Fibroblast of villous mesenchyme (primary cell): Measurements from ENCODE around the gene DEAF1. TPM values are rescaled to one million over a fixed set of nuclear protein-coding genes. Genes with fewer than 3 reads are reported as not detected.
A peak's percentile ranks its signal among the peaks of the same experiment; 100 is the strongest.

Experiments
- DNase-seq: peaks from one replicate; pipeline ENCODE4 v3.0.0-alpha.2; 2010; ENCODE audit warnings: low read depth
- H3K4me3 ChIP-seq: 2 replicates; pipeline ENCODE4 v1.5.1; 2011; ENCODE audit warnings: low read depth, mild to moderate bottlenecking, low read length
- total RNA-seq: library from RNA; depleted of rRNA; stranded (reverse); fragments of >200 nt; gene quantifications from 2 replicates; pipeline ENCODE4 v1.2.3, GENCODE V29; 2012
- TF ChIP-seq, protein P1 (sequence below): IDR thresholded peaks from 2 replicates; pipeline ENCODE4 v1.5.1; 2012; ENCODE audit warnings: low read depth, mild to moderate bottlenecking, low read length; ENCODE audit not compliant: insufficient read depth

Gene DEAF1
- total RNA-seq, 1 donor: 33.7 TPM

DNA sequence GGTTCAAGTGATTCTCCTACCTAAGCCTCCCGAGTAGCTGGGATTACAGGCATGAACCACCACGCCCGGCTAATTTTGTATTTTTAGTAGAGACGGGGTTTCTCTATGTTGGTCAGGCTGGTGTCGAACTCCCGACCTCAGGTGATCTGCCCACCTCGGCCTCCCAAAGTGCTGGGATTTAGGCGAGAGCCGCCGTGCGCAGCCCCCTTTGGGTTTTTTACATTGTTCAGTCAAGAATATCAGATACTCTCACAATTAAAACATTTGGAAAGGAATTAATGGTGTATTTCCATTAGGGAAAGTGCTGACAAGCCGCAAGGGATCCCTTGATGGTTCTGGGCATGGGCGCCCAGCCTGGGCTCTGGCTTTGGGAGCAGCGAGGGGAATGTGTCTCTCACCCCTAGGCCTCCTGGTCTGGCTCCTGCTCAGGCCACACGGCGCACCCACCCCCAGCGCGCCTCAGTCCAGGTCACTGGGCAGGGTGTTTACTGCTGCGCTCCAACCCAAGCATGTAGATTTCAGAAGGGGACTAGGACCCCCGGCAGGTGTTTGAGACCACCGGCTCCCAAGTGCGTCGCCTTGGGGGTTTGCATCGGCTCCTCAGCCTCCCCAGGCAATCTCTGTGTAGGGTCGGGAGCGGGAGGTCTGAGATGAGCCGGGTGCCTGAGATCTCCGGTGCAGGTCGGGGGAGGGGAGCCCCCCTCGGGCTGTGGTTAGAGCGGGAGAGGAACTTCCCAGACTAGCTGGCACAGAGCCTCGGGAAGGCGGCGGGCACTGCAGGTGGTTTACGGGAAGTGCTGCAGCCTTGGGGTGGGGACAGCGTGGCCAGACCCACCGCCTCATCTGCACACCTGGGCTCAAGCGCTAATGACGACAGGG lies 78.5 kb downstream of the DEAF1 start:
- DNase-seq: no peak
- peak overlapping the region; percentile 80 for H3K4me3 ChIP-seq
- TF ChIP-seq, protein P1, sequence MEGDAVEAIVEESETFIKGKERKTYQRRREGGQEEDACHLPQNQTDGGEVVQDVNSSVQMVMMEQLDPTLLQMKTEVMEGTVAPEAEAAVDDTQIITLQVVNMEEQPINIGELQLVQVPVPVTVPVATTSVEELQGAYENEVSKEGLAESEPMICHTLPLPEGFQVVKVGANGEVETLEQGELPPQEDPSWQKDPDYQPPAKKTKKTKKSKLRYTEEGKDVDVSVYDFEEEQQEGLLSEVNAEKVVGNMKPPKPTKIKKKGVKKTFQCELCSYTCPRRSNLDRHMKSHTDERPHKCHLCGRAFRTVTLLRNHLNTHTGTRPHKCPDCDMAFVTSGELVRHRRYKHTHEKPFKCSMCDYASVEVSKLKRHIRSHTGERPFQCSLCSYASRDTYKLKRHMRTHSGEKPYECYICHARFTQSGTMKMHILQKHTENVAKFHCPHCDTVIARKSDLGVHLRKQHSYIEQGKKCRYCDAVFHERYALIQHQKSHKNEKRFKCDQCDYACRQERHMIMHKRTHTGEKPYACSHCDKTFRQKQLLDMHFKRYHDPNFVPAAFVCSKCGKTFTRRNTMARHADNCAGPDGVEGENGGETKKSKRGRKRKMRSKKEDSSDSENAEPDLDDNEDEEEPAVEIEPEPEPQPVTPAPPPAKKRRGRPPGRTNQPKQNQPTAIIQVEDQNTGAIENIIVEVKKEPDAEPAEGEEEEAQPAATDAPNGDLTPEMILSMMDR: no peak

DNA sequence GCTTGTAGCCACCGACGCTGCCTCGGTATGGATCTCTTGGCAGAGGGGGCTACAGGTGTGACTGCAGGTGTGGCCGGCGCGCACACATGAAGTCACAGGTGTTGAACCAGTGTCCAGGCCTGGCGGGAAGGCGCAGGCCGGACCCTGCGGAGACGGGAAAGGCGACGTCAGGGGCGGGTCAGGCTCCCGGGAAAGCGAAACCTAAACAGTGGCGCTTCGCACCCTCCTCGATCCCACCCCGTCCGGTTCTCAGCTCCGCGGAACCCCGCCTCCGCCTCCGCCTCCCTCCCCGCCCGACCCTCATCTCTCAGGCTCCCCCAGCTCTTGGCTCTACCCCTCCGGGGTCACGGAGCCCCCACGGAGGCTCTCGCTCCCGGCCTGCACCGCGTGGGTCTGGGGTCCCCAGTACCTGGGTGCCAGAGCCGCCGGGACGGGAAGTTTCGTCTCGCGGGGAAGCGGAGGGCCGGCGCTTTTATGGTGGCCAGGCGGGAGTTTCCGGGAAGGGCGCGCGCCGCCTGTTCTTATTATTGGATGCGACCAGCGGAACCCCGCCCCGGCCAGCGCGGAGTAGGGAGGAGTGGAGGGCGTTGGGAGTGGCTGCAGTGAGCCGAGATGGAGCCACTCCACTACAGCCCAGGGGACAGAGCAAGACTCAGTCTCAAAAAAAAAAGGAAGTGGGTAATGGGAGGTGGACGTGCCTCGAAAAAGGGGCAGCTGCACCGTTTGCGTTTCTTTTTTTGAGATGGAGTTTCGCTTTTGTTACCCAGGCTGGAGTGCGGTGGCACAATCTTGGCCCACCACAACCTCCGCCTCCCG lies 79.3 kb downstream of the DEAF1 start, which contains the start of gene IRF7:
IRF7 (minus strand) TSS at position 447 of the 816 bp plus-strand sequence. CDS start 586 bp downstream, outside the sequence.
- DNase-seq: peak; percentile 93
- TF ChIP-seq, protein P1: no peak
- H3K4me3 ChIP-seq: peak within 1 kb of the TSS; percentile 80

DNA sequence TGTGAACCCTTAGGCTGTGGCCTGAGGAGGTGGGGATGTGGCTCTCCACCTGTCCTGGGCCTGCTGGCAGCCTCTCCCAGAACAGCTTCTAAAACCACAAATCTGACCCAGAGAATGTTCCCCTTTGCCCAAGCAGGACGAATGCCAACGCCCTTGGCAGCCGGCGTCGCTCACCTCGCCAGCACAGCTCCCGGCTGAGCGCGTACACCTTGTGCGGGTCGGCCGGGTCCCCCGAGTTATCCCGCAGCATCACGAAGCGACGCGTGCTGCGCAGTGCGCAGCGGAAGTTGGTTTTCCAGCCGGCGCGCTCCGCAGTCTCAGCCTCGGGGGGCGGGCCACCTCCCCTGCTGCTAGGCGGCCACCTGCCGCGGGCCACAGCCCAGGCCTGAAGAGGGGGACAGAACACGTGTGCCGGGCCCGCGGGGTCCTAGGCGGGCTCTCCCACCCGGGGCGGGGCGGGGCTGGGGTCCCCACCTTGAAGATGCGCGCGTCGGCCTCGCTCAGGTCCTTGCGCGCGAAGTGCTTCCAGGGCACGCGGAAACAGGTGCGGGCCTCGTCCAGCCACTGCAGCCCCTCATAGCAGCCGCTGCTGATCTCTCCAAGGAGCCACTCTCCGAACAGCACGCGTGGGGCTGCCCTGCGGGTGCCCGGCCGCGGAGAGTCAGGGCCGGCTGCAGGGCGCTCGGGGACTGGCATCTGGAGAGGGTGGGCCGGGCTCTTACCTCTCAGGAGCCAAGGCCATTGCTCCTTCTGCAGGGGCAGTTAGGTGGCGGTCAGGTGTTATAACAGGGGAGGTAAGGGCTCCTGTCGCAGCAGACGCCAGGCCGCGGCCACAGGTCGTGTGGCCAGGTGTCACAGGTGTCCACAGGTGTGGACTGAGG lies 80.2 kb downstream of the DEAF1 start:
- no peak for DNase-seq
- peak overlapping the region; percentile 80 for H3K4me3 ChIP-seq
- TF ChIP-seq, protein P1: no peak

DNA sequence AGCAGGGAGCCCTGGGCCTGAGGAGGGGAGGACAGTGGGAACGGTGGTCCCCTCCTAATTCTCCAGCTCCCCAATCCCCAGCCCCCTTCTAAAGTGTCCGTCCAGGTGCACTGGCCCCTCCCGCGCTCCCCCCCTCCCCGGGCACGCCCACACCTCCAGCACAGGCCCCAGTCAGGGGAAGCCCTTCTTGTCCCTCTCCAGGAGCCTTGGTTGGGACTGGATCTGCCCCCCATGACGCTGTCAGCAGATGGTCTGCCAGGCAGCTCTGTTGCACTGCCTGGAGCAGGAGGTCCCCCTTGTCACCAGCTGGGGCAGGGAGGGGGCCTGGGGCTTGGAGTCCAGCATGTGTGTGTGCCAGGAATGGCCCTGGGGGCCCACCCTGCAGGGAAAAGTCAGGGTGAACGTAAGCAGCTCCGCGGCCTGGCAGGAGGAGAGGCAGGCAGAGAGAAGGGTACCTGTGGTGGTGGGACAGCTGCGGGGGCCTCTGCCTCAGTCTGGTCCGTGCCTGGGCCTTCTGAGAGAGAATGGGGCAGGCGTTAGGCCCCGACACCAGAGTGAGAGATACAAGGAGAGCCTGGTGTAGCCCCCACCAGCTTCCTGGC lies 80.9 kb downstream of the DEAF1 start:
- DNase-seq: no peak
- TF ChIP-seq, protein P1: no peak
- H3K4me3 ChIP-seq: no peak overlapping the region

DNA sequence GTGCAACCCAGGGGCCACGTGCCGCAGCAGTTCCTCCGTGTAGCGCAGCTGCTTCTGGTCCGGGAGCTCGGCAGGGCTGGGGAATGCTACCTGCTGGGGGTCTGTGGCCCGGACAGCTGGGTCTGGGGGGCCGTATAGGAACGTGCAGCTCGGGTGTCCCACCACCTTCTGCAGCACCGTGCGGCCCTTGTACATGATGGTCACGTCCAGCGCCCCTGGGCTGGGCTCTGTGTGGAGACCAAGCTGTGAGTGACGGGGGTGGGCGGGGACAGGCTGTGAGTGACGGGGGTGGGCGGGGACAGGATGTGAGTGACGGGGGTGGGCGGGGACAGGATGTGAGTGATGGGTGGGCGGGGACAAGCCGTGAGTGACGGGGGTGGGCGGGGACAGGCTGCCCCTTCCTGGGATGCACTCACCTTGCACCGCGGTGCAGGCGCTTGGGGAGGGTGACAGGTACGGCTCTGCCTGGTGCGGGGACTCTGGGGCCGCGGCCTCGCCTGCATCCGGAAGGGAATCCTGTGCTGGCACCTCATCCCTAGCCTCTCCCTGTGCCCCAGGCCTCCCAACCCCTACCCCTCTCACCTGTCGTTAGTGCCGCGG lies 81.6 kb downstream of the DEAF1 start:
- TF ChIP-seq, protein P1: no peak
- peak; percentile 30 for DNase-seq
- no peak overlapping the region for H3K4me3 ChIP-seq
